Dedifferentiated amniotic fluid mesenchymal stem cell (primary cell): ENCODE data around the gene CHN1.

Experiments used
- DNase-seq: peaks from one replicate; pipeline ENCODE4 v3.0.0-alpha.2; 2016; ENCODE audit errors: extremely low spot score

CHN1 gene, protein sequence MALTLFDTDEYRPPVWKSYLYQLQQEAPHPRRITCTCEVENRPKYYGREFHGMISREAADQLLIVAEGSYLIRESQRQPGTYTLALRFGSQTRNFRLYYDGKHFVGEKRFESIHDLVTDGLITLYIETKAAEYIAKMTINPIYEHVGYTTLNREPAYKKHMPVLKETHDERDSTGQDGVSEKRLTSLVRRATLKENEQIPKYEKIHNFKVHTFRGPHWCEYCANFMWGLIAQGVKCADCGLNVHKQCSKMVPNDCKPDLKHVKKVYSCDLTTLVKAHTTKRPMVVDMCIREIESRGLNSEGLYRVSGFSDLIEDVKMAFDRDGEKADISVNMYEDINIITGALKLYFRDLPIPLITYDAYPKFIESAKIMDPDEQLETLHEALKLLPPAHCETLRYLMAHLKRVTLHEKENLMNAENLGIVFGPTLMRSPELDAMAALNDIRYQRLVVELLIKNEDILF

GRCh38 chr2:175004980-175005732 is at the start of gene CHN1:
Gene CHN1, minus strand, starts transcription at chr2:175005381. Its CDS starts 469 bp downstream, at chr2:175004912.
- DNase-seq, result peak; percentile 49

DNA sequence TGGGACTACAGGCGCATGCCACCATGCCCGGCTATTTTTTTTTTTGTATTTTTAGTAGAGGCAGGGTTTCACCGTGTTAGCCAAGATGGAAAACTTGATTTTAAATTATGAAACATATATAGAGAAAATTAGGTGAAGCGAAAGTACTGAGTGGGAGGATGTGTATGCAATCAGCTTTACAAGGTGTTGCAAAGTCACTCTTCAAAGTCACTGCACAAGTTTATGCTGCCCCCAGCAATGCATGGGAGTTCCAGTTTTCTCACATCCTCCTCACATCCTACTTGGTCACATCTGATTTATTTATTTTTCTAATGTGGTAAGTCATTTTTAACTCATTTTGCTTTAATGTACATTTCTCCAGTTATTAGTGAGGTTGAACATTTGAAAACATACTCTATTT is 49.2 kb upstream of the CHN1 start:
- DNase-seq, result no peak

DNA sequence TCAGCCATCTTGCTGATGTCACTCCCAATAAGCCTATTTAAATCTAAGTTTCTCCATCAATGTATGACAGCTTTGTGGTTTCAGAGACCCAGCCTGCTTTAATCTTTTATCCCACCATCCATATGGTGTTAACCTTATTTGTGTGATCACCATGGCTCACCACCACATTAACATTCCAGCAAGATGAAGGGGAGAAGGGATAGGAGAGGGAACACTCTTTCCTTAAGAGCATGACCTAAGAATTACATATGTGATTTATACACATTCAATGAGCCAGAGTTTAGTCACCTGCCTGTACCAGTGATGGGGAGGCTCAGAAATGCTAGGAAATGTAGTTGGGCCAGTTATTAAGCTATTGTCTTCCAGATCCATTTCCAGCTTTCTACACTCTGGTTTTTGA is 44.5 kb upstream of the CHN1 start:
- peak; percentile 0 for DNase-seq

DNA sequence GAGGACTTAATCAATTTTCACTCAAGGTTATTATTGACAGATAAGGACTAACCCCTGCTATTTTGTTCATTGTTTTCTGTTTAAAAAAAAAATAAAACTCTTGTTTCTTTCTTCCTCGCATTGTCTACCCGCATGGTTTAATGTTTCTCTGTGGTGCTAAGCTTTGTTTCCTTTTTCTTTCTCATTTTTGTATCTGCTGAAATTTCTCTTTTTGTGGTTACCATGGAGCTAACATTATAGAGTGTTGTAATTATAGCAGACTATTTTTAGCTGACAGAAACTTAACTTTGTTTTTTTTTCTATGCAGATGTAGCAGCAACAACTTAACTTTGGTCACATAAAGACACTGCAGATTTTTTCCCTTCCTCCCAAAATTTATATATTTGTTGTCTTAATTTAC is 43.1 kb upstream of the CHN1 start:
- DNase-seq, result no peak

- DNase-seq, result no peak
Observed at GRCh38 chr2:175039490-175039889, 34.3 kb upstream of the CHN1 start.

GRCh38 chr2:175039031-175039430 is 33.9 kb upstream of the CHN1 start:
- no peak for DNase-seq

- DNase-seq, result no peak
Observed at GRCh38 chr2:175037941-175038340, 32.8 kb upstream of the CHN1 start.

GRCh38 chr2:175036582-175037018 is 31.4 kb upstream of the CHN1 start:
- DNase-seq, result peak; percentile 25

DNA sequence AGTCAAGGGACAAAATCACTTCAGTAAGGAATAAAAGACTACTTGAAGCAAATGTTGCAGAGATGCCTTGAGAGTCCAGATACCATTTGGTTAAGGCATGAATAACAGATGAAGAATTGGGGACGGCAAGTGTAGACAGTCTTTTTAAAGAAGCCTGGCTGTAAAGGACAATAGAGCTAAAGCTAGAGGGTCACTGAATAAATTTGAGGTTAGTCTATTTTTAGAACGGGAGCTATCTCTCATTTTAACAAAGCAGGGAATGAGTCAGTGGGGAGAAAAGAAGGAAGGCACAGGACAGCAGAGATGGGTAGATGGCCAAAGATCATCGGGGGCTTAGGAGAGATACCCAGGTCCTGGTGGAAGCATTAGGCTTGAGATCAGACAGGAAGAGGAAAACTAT is 30.6 kb upstream of the CHN1 start:
- no peak for DNase-seq

GRCh38 chr2:175034716-175035115 is 29.5 kb upstream of the CHN1 start:
- DNase-seq, result no peak

GRCh38 chr2:175030380-175031271 is 25.4 kb upstream of the CHN1 start:
- no peak for DNase-seq

DNA sequence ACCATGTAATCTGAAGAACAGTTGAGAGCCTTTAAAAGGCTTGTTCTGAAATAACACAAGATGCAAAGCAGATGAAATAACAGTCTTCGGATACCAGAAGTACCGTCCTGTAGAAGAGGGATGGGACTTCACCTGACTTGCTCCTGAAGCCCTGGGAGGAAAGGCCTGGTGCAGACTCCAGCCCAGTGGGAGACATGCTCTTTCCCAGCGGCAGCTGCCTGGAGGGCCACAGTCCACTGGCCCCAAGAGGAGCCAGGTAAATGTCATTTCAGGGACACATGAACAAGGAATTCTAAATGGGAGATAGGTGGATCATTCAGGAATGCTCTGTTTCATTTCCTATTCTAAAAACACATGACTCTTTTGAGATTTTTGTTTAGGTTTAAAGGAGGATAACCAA is 22.6 kb upstream of the CHN1 start:
- DNase-seq, result no peak

- DNase-seq, result no peak
Observed at GRCh38 chr2:175026385-175026784, 21.2 kb upstream of the CHN1 start.

DNA sequence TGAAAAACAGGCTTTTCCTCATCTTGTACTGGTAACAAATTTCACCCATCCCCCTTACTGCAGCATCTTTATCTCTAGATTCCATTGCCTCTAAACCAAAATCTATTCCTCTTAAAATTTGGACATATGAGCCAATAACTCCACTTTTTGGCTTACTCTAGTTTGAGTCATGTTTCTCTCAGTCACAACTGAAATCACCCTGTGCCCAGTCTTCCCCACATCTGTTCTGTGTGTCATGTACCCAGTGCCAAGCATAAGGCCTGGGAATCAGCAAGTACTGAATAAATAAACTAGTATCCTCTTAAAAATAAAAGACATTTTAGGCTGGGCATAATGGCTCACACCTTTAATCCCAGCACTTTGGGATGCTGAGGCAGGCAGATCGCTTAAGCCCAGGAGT is 20.8 kb upstream of the CHN1 start:
- no peak for DNase-seq

GRCh38 chr2:175025233-175025632 is 20.1 kb upstream of the CHN1 start:
- DNase-seq, result no peak

DNA sequence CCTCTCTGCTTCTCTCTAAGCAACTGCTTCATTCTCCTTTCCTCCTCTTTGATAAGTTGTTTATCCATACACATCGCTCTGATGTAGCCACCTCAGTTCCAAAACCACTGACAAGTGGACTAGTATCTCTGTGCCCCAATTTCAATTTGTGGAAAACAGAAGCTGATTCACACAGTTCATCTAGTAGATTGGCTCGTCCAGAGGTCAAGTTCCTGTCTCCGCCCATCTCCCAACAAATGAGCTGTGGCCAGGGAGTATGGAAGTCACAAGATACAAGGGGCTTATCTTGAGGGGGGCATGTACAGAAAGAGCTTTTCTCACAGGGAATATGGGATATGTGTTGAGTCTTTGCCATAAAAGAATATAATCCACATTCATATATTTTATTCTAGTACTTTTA is 17.7 kb upstream of the CHN1 start:
- DNase-seq, result no peak

- no peak for DNase-seq
Observed at GRCh38 chr2:175019566-175020327, 14.6 kb upstream of the CHN1 start.

DNA sequence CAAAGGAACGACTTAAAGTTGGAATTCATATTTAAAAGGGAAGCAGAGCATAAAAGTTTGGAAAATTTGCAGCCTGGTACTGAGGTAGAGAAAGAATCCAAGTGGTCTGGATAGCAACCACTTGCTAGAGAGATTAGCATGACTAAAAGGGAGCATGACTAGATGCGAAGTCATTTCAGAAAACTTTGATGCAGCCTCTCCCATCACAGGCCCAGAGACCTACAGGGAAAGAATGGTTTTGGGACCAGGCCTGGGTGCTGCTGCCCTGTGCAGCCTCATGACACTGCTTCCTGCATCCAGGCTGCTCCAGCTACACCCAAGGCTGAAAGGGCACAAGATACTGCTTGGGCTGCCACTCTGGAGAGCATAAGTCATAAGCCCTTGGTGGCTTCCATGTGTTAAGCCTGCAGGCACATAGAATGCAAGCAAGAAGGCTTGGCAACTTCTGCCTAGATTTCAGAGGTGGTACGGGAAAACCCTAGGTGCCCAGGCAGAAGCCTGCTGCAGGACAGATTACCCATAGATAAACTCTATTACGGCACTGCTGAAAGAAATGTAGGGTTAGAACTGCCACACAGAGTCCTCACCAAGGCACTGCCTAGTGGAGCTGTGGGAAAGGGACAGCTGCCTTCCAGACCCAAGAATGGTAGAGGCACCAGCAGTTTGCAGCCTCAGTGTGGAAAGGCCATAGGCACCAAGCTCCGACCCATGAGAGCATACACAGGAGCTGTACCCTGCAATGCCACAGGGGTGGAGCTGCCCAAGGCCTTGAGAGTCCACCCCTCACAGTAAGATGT is 12.6 kb upstream of the CHN1 start:
- no peak for DNase-seq

DNA sequence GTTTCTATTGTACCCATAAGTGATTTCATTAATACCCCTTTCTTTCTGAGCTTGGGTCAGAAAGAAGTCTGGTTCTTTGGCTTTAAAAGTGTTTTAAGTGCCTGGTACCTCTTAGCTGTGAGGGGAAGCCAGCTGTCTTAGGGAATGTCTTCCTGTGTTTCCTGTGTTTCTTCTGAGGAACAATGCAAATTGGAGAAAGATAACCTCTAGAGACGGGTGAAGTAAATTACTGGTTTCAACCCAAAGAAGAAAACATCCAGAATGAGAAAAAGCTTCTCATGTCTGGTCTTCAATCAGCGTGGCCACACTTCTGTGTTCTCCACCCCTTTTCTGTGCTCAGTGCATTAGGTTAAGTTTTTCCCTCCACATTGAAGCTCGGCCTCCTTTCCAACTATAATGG is 10.2 kb upstream of the CHN1 start:
- no peak for DNase-seq

DNA sequence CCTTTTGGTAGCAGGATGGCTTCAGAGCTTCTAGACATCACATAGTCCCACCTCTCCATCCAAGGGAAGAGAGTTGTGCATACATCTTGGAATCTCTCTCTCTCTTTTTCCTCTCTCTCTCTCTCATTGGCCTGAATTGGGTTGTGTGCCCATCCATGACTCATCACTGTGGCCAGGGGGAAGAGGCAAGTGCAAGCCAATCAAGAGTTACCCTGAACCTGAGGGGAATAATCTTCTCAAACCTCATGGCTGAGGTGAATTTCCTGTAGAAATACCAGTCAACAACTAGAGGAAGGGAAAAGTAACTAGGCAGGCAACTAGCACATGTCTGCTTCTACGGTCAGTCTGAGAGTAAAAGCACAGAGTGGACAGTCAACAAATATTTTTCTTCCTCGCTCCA is 7.3 kb upstream of the CHN1 start:
- no peak for DNase-seq
